Natural killer cell (primary cell): Measurements from ENCODE around the gene MED19. TPM values are rescaled to one million over a fixed set of nuclear protein-coding genes. Genes with fewer than 3 reads are reported as not detected.
A peak's percentile ranks its signal among the peaks of the same experiment; 100 is the strongest.
"Not testable (repeated sequence)": the region's sequence is repeated elsewhere in the genome, so short reads cannot be mapped to it uniquely, and the experiment has no call there.

ENCODE experiments used
- ATAC-seq, 3 donors: fragments of 150-1000 bp in 2 of 3; fragments of 200-7000 bp in 1 of 3; cut with Tn5 transposase; 1 replicate in 1 of 3; 2 replicates in 2 of 3; pipeline ENCODE4 v1.10.0; 2021; ENCODE audit warnings: mild to moderate bottlenecking in 2 of 3, moderate library complexity in 2 of 3
- DNase-seq, 2 donors: peaks; one replicate each; pipeline versions ENCODE4 v3.0.0 to v3.0.0-alpha.2; 2013 to 2021; ENCODE audit warnings: mixed read lengths in 1 of 2
- H3K27ac ChIP-seq: one replicate; pipeline ENCODE4 v1.5.1; 2013; ENCODE audit warnings: mild to moderate bottlenecking, low read length
- H3K27me3 ChIP-seq: one replicate; pipeline ENCODE4 v1.6.1; 2013; ENCODE audit warnings: low read length; ENCODE audit not compliant: control insufficient read depth, insufficient read depth
- H3K36me3 ChIP-seq: one replicate; pipeline ENCODE4 v1.6.1; 2013; ENCODE audit warnings: low read length; ENCODE audit not compliant: control insufficient read depth, insufficient read depth
- H3K4me1 ChIP-seq: one replicate; pipeline ENCODE4 v1.6.1; 2013; ENCODE audit warnings: low read length; ENCODE audit not compliant: control insufficient read depth, insufficient read depth
- H3K4me3 ChIP-seq: one replicate; pipeline ENCODE4 v1.5.1; 2013; ENCODE audit warnings: low read length
- H3K9me3 ChIP-seq: one replicate; pipeline ENCODE4 v1.6.1; 2013; ENCODE audit warnings: low read length; ENCODE audit not compliant: control insufficient read depth, insufficient read depth
- H3K27ac Mint-ChIP-seq, 2 donors: one replicate each; pipeline ENCODE4 v1.8.0; 2022; ENCODE audit warnings: mild to moderate bottlenecking in 2 of 2, mixed read lengths in 2 of 2, moderate library complexity in 1 of 2
- H3K27me3 Mint-ChIP-seq, 2 donors: one replicate each; pipeline ENCODE4 v1.8.0; 2022; ENCODE audit warnings: low read depth in 2 of 2, mixed read lengths in 2 of 2
- H3K36me3 Mint-ChIP-seq: one replicate; pipeline ENCODE4 v1.8.0; 2022; ENCODE audit warnings: mixed read lengths
- H3K4me1 Mint-ChIP-seq, 2 donors: one replicate each; pipeline ENCODE4 v1.8.0; 2022; ENCODE audit warnings: mixed read lengths in 2 of 2
- H3K4me3 Mint-ChIP-seq: one replicate; pipeline ENCODE4 v1.8.0; 2022; ENCODE audit warnings: mild to moderate bottlenecking, moderate library complexity, mixed read lengths
- H3K9me3 Mint-ChIP-seq, 2 donors: one replicate each; pipeline ENCODE4 v1.8.0; 2022; ENCODE audit warnings: mixed read lengths in 2 of 2
- CTCF ChIP-seq: fragments of 200-600 bp; IDR thresholded peaks from one replicate; pipeline ENCODE4 v1.8.0; 2022; ENCODE audit warnings: antibody characterized with exemption
- WGBS: methylation state at CpG from one replicate; pipeline ENCODE4 v1.1.7; 2013; ENCODE audit warnings: missing lambda C conversion rate; ENCODE audit not compliant: insufficient coverage; 5-methylcytosine and 5-hydroxymethylcytosine counted together
- intact Hi-C: fragments of 100-400 bp; cut with micrococcal nuclease; formaldehyde crosslinking; loops from one replicate; pipeline ENCODE4 v1.14.2; 2022
- total RNA-seq, 4 donors: library from RNA; stranded (reverse); fragments of 120-200 nt in 1 of 4; gene quantifications; one replicate each; pipeline versions ENCODE4 v1.2.3 to v1.2.4, GENCODE V29; 2013 to 2022

The MED19 gene
- total RNA-seq, 3 donors from 2014 or later (not counting 1 experiment from before 2014, with no cell fraction given): 11.0 to 15.1 (median 13.3) TPM

GRCh38 chr11:57727185-57727584 lies 15.2 kb upstream of the MED19 start:
- Histone ChIP-seq H3K4me1 (no peaks in the 10 kb centered on the region), H3K36me3 (no peaks in the 10 kb centered on the region), H3K27ac (no peak overlapping the region), H3K27me3 (no peaks in the 10 kb centered on the region), H3K4me3 (no peak overlapping the region), H3K9me3 (no peaks in the 10 kb centered on the region)
- Mint-ChIP-seq H3K4me1 (peaks cover 17 to 18% of the 10 kb centered on the region in 2 donors), H3K27me3 (no peaks in the 10 kb centered on the region), H3K4me3 (no peak overlapping the region), H3K27ac (no peak overlapping the region), H3K9me3 (no peaks in the 10 kb centered on the region), H3K36me3 (no peaks in the 10 kb centered on the region)
- no peak for ATAC-seq
- no peak for DNase-seq
- WGBS: 96% methylated on average over 2 of the region's 2 CpGs
- intact Hi-C loops: no loop called here
- no peak for TF ChIP-seq CTCF

GRCh38 chr11:57716726-57717125 lies 4.7 kb upstream of the MED19 start:
- H3K36me3 ChIP-seq, H3K27me3 Mint-ChIP-seq, H3K36me3 Mint-ChIP-seq, intact Hi-C loops, H3K27ac Mint-ChIP-seq, H3K27me3 ChIP-seq, H3K27ac ChIP-seq, ATAC-seq, H3K9me3 Mint-ChIP-seq, H3K4me3 ChIP-seq, H3K4me3 Mint-ChIP-seq, H3K9me3 ChIP-seq, DNase-seq: not testable (repeated sequence)
- peaks cover 24 to 26% of the 10 kb centered on the region in 2 donors for H3K4me1 Mint-ChIP-seq
- peaks cover 11% of the 10 kb centered on the region for H3K4me1 ChIP-seq
- 98% methylated on average over 14 of the region's 34 CpGs for WGBS

GRCh38 chr11:57713835-57714234 lies 1.8 kb upstream of the MED19 start:
- Mint-ChIP-seq H3K36me3 (no peaks in the 10 kb centered on the region), H3K4me1 (peaks cover 30 to 41% of the 10 kb centered on the region in 2 donors), H3K4me3 (peak overlapping the region; percentile 96), H3K27ac (peak overlapping the region; percentile 93 to 94), H3K27me3 (no peaks in the 10 kb centered on the region), H3K9me3 (no peaks in the 10 kb centered on the region)
- H3K4me1 ChIP-seq: peaks cover 19% of the 10 kb centered on the region
- ATAC-seq (no peak), DNase-seq (no peak)
- TF ChIP-seq CTCF: no peak
- intact Hi-C loops: loop anchor here (2.0 kb wide), 1 partner anchor 865 kb away; the partner anchor contains the start of gene ZFP91
- no peak overlapping the region for H3K4me3 ChIP-seq
- no peaks in the 10 kb centered on the region for H3K36me3 ChIP-seq
- no peak overlapping the region for H3K27ac ChIP-seq
- H3K27me3 ChIP-seq: no peaks in the 10 kb centered on the region
- no peaks in the 10 kb centered on the region for H3K9me3 ChIP-seq
- 97% methylated on average over 2 of the region's 2 CpGs for WGBS

GRCh38 chr11:57712256-57713150 lies 488 bp upstream of the MED19 start, which contains the start of gene TMX2:
TSS of gene TMX2 (plus strand) at chr11:57712593. CDS start at chr11:57712619, 26 bp downstream.
- peak; percentile 88 to 96 (median 89) for ATAC-seq
- Histone ChIP-seq H3K27me3 (no peaks in the 10 kb centered on the region), H3K36me3 (no peaks in the 10 kb centered on the region), H3K27ac (peak within 1 kb of the TSS; percentile 73), H3K9me3 (no peaks in the 10 kb centered on the region), H3K4me3 (peak within 1 kb of the TSS; percentile 72), H3K4me1 (peaks cover 19% of the 10 kb centered on the region)
- no peak for TF ChIP-seq CTCF
- no peaks in the 10 kb centered on the region for H3K36me3 Mint-ChIP-seq
- no peaks in the 10 kb centered on the region for H3K9me3 Mint-ChIP-seq
- DNase-seq: peak; percentile 86 to 96
- peak within 1 kb of the TSS; percentile 96 for H3K4me3 Mint-ChIP-seq
- peaks cover 36 to 41% of the 10 kb centered on the region in 2 donors for H3K4me1 Mint-ChIP-seq
- under 1% methylated on average over 50 of the region's 53 CpGs for WGBS
- no peaks in the 10 kb centered on the region for H3K27me3 Mint-ChIP-seq
- H3K27ac Mint-ChIP-seq: peak within 1 kb of the TSS; percentile 93 to 94
- intact Hi-C loops: loop anchor here (1.0 to 2.0 kb wide), 6 partner anchors 29 to 866 kb away; partner anchors contain the start of genes CLP1, SELENOH, TIMM10 and ZFP91
